ENCODE results near the gene C7orf33. TPM values are rescaled to one million over a fixed set of nuclear protein-coding genes. Genes with fewer than 3 reads are reported as not detected.
A peak's percentile ranks its signal among the peaks of the same experiment; 100 is the strongest.
"Not testable (repeated sequence)": the region's sequence is repeated elsewhere in the genome, so short reads cannot be mapped to it uniquely, and the experiment has no call there.

C7orf33 gene
- total RNA-seq, 1 donor from 2014 or later: not detected

DNA sequence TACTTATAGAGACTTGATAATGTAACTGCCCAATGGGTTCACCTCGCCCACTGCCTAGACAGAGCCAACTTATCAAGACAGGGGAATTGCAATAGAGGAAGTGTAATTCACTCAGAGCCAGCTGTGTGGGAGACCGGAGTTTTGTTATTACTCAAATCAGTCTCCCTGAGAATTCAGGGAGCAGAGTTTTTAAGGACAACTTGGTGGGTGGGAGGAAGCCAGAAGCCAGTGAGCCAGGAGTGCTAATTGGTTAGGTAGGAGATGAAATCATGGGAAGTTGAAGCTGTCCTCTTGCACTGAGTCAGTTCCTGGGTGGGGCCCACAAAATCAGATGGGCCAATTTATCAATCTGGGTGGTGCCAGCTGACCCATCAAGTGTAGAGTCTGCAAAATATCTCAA, 20.1 kb upstream of the C7orf33 start:
- intact Hi-C loops (cut with micrococcal nuclease): loop anchor here (10.0 kb wide), 2 partner anchors 194 to 524 kb away; partner anchors contain the start of gene ZNF786
- Mint-ChIP-seq H3K36me3 (ENCODE audit: low read depth) (no peaks in the 10 kb centered on the region), H3K4me1 (peaks cover 4% of the 10 kb centered on the region), H3K4me3 (no peak overlapping the region), H3K9me3 (no peaks in the 10 kb centered on the region), H3K27ac (no peak overlapping the region), H3K27me3 (peaks cover 2% of the 10 kb centered on the region)
- no peak for ATAC-seq (ENCODE audit: low read depth)
- CTCF ChIA-PET: interaction anchor here (1.4 kb wide), 1 partner anchor 308 kb away, joined by 3 read pairs; no protein-coding TSS in a partner anchor
- TF ChIP-seq, protein P1, sequence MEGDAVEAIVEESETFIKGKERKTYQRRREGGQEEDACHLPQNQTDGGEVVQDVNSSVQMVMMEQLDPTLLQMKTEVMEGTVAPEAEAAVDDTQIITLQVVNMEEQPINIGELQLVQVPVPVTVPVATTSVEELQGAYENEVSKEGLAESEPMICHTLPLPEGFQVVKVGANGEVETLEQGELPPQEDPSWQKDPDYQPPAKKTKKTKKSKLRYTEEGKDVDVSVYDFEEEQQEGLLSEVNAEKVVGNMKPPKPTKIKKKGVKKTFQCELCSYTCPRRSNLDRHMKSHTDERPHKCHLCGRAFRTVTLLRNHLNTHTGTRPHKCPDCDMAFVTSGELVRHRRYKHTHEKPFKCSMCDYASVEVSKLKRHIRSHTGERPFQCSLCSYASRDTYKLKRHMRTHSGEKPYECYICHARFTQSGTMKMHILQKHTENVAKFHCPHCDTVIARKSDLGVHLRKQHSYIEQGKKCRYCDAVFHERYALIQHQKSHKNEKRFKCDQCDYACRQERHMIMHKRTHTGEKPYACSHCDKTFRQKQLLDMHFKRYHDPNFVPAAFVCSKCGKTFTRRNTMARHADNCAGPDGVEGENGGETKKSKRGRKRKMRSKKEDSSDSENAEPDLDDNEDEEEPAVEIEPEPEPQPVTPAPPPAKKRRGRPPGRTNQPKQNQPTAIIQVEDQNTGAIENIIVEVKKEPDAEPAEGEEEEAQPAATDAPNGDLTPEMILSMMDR (IDR thresholded peaks at IDR 0.05): no peak
- POLR2A ChIA-PET: no interaction called here
- DNase-seq: no peak

DNA sequence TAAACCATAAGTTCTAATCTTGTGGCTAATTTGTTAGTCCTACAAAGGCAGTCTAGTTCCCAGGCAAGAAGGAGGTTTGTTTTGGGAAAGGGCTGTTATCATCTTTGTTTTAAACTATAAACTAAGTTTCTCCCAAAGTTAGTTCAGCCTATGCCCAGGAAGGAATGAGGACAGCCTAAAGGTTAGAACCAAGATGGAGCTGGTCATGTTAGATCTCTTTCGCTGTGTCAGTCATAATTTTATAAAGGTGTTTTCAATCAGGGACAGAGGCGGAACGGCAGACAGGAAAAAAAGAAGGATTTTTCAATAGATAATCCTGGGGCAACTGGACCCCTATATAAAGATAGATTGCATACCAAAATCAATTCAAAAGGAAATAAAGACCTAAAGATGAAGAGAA, 19.6 kb upstream of the C7orf33 start:
- ATAC-seq (ENCODE audit: low read depth); H3K27ac Mint-ChIP-seq; H3K36me3 Mint-ChIP-seq (ENCODE audit: low read depth); POLR2A ChIA-PET; CTCF ChIA-PET; H3K9me3 Mint-ChIP-seq; H3K27me3 Mint-ChIP-seq; H3K4me3 Mint-ChIP-seq; DNase-seq; H3K4me1 Mint-ChIP-seq: not testable (repeated sequence)
- intact Hi-C loops (cut with micrococcal nuclease): loop anchor here (10.0 kb wide), 2 partner anchors 194 to 524 kb away; partner anchors contain the start of gene ZNF786

DNA sequence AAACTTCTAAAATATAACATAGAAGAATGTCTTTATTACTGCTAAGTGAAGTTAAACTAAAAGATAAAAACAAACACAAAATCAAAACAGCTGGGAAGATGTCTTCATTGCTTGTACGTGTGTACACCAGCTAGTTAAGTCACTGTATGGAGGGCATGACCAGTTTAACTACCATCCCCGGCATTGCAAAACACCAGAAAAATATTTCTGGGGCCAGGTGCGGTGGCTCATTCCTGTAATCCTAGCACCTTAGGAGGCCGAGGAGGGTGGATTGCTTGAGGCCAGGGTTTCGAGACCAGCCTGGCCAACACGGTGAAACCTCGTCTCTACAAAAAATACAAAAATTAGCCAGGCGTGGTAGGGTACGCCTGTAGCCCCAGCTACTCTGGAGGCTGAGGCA, 19.2 kb upstream of the C7orf33 start:
- Mint-ChIP-seq H3K9me3 (no peaks in the 10 kb centered on the region), H3K36me3 (ENCODE audit: low read depth) (no peaks in the 10 kb centered on the region), H3K4me3 (no peak overlapping the region), H3K27ac (no peak overlapping the region), H3K4me1 (peaks cover 4% of the 10 kb centered on the region), H3K27me3 (peaks cover 2% of the 10 kb centered on the region)
- TF ChIP-seq, protein P1 (IDR thresholded peaks at IDR 0.05): no peak
- no peak for ATAC-seq (ENCODE audit: low read depth)
- CTCF ChIA-PET: no interaction called here
- no peak for DNase-seq
- POLR2A ChIA-PET: no interaction called here
- intact Hi-C loops (cut with micrococcal nuclease): loop anchor here (10.0 kb wide), 2 partner anchors 193 to 523 kb away; partner anchors contain the start of gene ZNF786

DNA sequence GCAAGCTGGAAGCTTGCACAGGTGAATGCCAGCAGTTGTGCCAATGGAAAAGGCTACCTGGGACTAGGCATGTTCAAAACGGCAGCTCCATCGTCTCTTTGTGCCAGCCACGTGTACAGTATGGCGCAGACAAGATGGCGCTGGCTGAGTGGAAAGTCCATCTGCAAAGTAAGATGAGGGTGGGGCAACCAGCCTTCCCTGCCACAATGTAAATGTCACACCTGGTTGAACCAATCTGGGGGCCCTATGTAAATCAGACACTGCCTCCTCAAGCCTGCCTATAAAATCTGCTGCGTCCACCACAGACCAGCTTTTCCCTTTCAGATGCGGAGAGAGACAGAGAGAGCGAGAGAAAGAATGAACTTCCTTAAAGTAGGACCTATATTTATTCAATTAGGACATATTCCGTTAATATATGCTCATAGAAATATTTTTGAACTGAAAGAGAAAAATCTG, 18.5 kb upstream of the C7orf33 start:
- TF ChIP-seq, protein P1 (IDR thresholded peaks at IDR 0.05): no peak
- Mint-ChIP-seq H3K36me3 (ENCODE audit: low read depth) (no peaks in the 10 kb centered on the region), H3K27me3 (peaks cover 2% of the 10 kb centered on the region), H3K4me3 (no peak overlapping the region), H3K4me1 (peaks cover 4% of the 10 kb centered on the region), H3K27ac (no peak overlapping the region), H3K9me3 (no peaks in the 10 kb centered on the region)
- intact Hi-C loops (cut with micrococcal nuclease): loop anchor here (10.0 kb wide), 2 partner anchors 193 to 523 kb away; partner anchors contain the start of gene ZNF786
- ChIA-PET CTCF (no interaction called here), POLR2A (no interaction called here)
- DNase-seq (no peak), ATAC-seq (ENCODE audit: low read depth) (no peak)

DNA sequence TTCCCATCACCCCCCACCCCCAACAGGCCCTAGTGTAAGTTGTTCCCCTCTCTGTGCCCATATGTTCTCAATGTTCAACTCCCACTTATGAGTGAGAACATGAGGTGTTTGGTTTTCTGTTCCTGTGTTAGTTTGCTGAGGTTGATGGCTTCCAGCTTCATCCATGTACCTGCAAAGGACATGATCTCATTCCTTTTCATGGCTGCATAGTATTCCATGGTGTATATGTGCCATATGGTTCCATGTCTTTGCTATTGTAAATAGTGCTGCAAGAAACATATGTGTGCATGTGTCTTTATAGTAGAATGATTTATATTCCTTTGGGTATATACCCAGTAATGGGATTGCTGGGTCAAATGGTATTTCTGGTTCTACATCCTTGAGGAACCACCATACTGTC, 17.0 kb upstream of the C7orf33 start:
- H3K9me3 Mint-ChIP-seq; POLR2A ChIA-PET; H3K4me3 Mint-ChIP-seq; H3K27ac Mint-ChIP-seq; H3K36me3 Mint-ChIP-seq (ENCODE audit: low read depth); ATAC-seq (ENCODE audit: low read depth); H3K4me1 Mint-ChIP-seq; H3K27me3 Mint-ChIP-seq; DNase-seq: not testable (repeated sequence)
- CTCF ChIA-PET: interaction anchor here (3.0 to 3.1 kb wide), 2 partner anchors 9 to 390 kb away, joined by 13 to 21 read pairs; no protein-coding TSS in a partner anchor
- intact Hi-C loops (cut with micrococcal nuclease): loop anchor here (10.0 kb wide), 2 partner anchors 191 to 521 kb away; partner anchors contain the start of gene ZNF786

DNA sequence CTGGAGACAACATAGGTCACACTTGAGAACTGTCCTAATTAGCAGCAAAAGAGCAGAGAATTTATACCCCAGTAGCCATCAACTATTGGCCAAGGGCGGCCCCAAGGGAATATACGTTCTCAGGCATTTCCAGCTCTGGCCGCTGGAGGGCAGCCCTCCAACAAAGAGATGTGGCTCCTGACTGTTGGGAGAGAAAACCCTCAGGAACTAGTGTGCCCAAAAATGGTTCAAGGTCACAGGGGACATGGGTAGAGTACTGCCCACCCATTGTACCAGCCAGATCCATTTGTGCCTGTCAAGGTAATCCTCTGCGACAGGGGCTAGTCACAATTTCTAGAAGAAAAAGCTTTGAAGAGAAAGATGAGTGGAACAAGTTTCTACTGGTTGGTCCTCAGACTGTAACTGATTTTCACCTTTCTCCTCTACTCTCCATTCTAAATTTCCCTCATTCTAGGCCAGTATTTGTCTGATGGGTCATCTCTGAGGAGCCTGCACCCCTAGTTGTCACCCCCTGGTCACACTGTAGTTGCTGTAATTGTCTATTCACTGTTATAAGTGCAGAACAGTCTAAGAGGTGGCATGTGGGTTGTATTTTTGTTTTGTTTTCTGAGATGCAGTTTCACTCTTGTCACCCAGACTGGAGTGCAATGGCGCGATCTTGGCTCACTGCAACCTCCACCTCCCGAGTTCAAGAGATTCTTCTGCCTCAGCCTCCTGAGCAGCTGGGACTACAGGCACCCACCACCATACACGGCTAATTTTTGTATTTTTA, 14.7 kb upstream of the C7orf33 start:
- ATAC-seq (ENCODE audit: low read depth) (peak; percentile 88), DNase-seq (peak; percentile 56)
- TF ChIP-seq, protein P1 (IDR thresholded peaks at IDR 0.05): no peak
- ChIA-PET POLR2A (interaction anchor here (0.6 to 0.8 kb wide), 2 partner anchors 40 to 123 kb away, joined by 4 to 5 read pairs; partner anchors contain the start of gene CUL1), CTCF (interaction anchor here (0.7 to 3.1 kb wide), 13 partner anchors 8 to 392 kb away, joined by 3 to 21 read pairs (median 4); partner anchors contain the start of gene CUL1)
- H3K4me1 Mint-ChIP-seq: peaks cover 2% of the 10 kb centered on the region
- no peak overlapping the region for H3K4me3 Mint-ChIP-seq
- H3K36me3 Mint-ChIP-seq (ENCODE audit: low read depth): no peaks in the 10 kb centered on the region
- intact Hi-C loops (cut with micrococcal nuclease): loop anchor here (1.0 to 10.0 kb wide), 7 partner anchors 12 to 519 kb away; partner anchors contain the start of genes CUL1 and ZNF786
- H3K27me3 Mint-ChIP-seq: peaks cover 2% of the 10 kb centered on the region
- H3K9me3 Mint-ChIP-seq: no peaks in the 10 kb centered on the region
- no peak overlapping the region for H3K27ac Mint-ChIP-seq
